ENCODE results near the gene EDEM2.

GRCh38 chr20:35171753-35172433 is 24.8 kb upstream of the EDEM2 start, which contains the start of gene PROCR:
- TF ChIP-seq POLR2AphosphoS5 (IDR thresholded peaks at IDR 0.05; ENCODE audit: low read depth, low read length) = peak; percentile 72
- TF ChIP-seq REST (IDR thresholded peaks at IDR 0.05; ENCODE audit: insufficient read depth in 1 of 2, low read depth in 2 of 2, low read length in 2 of 2) = no peak
- TF ChIP-seq TAF1 (IDR thresholded peaks at IDR 0.05; ENCODE audit: borderline replicate concordance, insufficient read depth, low read length) = no peak
- no peak for TF ChIP-seq SIN3A (IDR thresholded peaks at IDR 0.05; ENCODE audit: borderline replicate concordance, insufficient read depth, low read length)
